Measurements from ENCODE around the gene SPIRE2. TPM values are rescaled to one million over a fixed set of nuclear protein-coding genes. Genes with fewer than 3 reads are reported as not detected.

SPIRE2 gene
- total and polyA plus RNA-seq, 2 of the 13 experiments (the other 11 are each of a cell fraction or from before 2014, with no cell fraction given) = 13.3 to 37.5 TPM

DNA sequence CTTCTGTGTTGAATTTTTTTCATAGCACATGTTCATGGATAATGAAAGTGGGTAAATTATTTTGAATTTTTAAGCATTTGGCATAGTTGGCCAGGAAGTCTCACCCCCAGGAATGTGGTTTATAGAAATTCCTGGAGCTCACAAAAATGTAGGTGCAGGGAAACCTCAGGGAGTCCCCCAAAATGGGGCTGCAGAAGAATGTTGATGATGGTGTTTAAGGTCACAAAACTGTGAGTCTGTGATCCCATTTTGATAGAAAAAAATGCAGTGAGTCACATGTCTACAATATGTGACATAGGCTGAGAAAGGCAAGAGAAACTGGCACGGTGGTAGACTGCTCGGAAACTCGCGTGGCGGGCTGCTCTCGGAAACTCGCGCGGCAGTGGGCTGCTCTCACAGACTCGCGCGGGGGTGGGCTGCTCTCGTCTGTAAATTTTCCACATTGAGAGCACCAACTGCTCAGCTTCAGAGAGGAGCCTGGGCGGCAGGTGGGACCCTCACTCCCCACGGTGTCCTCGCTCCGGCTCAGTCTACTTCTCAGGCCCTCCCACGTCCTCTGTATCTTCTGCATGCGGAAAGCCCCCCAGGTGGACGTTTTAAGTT, 71.7 kb downstream of the SPIRE2 start:
- in situ Hi-C loops (cut with HindIII; ENCODE audit: extremely low pct_ligation_motif_present, low pct_unique_long_range_greater_than_20kb) = no loop called here
- ChIA-PET CTCF (ENCODE audit: low intra/inter-chr PET ratio, low total read pairs) (no interaction called here), POLR2A (no interaction called here)
- DNase-seq (ENCODE audit: low spot score) (no peak), ATAC-seq (no peak), FAIRE-seq (no peak)
- Histone ChIP-seq H3K27me3 (ENCODE audit: control insufficient read depth in 1 of 2, insufficient read depth in 2 of 2, low read length in 2 of 2) (no peaks in the 10 kb centered on the region), H3K4me3 (replicated peaks in 1 of 3; ENCODE audit: insufficient read depth in 1 of 3, low read depth in 2 of 3, low read length in 3 of 3) (no peak overlapping the region), H4K20me1 (ENCODE audit: insufficient read depth, low read length) (no peaks in the 10 kb centered on the region; the same call in 1 of the 2 replicates), H3K4me1 (ENCODE audit: insufficient read depth, low read length) (no peaks in the 10 kb centered on the region), H3K9ac (ENCODE audit: insufficient read depth, low read depth, low read length) (no peak overlapping the region), H3K4me2 (ENCODE audit: low read depth, low read length) (no peak overlapping the region), H3K27ac (ENCODE audit: extremely low read length, insufficient read depth, low read length) (no peak overlapping the region), H3K79me2 (ENCODE audit: insufficient read depth, low read length) (no peaks in the 10 kb centered on the region), H3K9me3 (ENCODE audit: low read length) (no peaks in the 10 kb centered on the region), H3K36me3 (replicated peaks in 1 of 2; ENCODE audit: control insufficient read depth in 1 of 2, insufficient read depth in 2 of 2, low read length in 2 of 2) (peaks cover 35 to 74% of the 10 kb centered on the region in 2 experiments), H2AFZ (ENCODE audit: low read length) (no peak overlapping the region)
- no peak for TF ChIP-seq ZNF34 (CRISPR knock-in tag; IDR thresholded peaks at IDR 0.05; ENCODE audit: borderline replicate concordance)
- no peak for TF ChIP-seq ZNF639 (CRISPR knock-in tag; conservative IDR thresholded peaks at IDR 0.05)
- TF ChIP-seq ZNF143 (CRISPR knock-in tag; IDR thresholded peaks at IDR 0.05) = no peak
- TF ChIP-seq ZNF230 (CRISPR knock-in tag; IDR thresholded peaks at IDR 0.05) = no peak
- TF ChIP-seq TGIF2 (CRISPR knock-in tag; IDR thresholded peaks at IDR 0.05) = no peak
- TF ChIP-seq, protein P1, sequence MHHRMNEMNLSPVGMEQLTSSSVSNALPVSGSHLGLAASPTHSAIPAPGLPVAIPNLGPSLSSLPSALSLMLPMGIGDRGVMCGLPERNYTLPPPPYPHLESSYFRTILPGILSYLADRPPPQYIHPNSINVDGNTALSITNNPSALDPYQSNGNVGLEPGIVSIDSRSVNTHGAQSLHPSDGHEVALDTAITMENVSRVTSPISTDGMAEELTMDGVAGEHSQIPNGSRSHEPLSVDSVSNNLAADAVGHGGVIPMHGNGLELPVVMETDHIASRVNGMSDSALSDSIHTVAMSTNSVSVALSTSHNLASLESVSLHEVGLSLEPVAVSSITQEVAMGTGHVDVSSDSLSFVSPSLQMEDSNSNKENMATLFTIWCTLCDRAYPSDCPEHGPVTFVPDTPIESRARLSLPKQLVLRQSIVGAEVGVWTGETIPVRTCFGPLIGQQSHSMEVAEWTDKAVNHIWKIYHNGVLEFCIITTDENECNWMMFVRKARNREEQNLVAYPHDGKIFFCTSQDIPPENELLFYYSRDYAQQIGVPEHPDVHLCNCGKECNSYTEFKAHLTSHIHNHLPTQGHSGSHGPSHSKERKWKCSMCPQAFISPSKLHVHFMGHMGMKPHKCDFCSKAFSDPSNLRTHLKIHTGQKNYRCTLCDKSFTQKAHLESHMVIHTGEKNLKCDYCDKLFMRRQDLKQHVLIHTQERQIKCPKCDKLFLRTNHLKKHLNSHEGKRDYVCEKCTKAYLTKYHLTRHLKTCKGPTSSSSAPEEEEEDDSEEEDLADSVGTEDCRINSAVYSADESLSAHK (CRISPR knock-in tag; IDR thresholded peaks at IDR 0.05; ENCODE audit: borderline replicate concordance) = no peak
- TF ChIP-seq PHF20 (CRISPR knock-in tag; IDR thresholded peaks at IDR 0.05) = no peak
- no peak for TF ChIP-seq ZNF776 (CRISPR knock-in tag; IDR thresholded peaks at IDR 0.05)
- TF ChIP-seq, protein P2, sequence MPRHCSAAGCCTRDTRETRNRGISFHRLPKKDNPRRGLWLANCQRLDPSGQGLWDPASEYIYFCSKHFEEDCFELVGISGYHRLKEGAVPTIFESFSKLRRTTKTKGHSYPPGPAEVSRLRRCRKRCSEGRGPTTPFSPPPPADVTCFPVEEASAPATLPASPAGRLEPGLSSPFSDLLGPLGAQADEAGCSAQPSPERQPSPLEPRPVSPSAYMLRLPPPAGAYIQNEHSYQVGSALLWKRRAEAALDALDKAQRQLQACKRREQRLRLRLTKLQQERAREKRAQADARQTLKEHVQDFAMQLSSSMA (CRISPR knock-in tag; IDR thresholded peaks at IDR 0.05) = no peak
- TF ChIP-seq ZMAT3 (CRISPR knock-in tag; conservative IDR thresholded peaks at IDR 0.05) = no peak
- TF ChIP-seq, protein P3, sequence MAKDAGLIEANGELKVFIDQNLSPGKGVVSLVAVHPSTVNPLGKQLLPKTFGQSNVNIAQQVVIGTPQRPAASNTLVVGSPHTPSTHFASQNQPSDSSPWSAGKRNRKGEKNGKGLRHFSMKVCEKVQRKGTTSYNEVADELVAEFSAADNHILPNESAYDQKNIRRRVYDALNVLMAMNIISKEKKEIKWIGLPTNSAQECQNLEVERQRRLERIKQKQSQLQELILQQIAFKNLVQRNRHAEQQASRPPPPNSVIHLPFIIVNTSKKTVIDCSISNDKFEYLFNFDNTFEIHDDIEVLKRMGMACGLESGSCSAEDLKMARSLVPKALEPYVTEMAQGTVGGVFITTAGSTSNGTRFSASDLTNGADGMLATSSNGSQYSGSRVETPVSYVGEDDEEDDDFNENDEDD (CRISPR knock-in tag; IDR thresholded peaks at IDR 0.05; ENCODE audit: borderline replicate concordance) = no peak
- no peak for TF ChIP-seq ZNF460 (CRISPR knock-in tag; IDR thresholded peaks at IDR 0.05; ENCODE audit: borderline replicate concordance)
- TF ChIP-seq HMG20B (CRISPR knock-in tag; conservative IDR thresholded peaks at IDR 0.05) = no peak
- no peak for TF ChIP-seq BCL6 (CRISPR knock-in tag; IDR thresholded peaks at IDR 0.05)
- TF ChIP-seq MAFG (CRISPR knock-in tag; IDR thresholded peaks at IDR 0.05) = no peak
- TF ChIP-seq CENPX (CRISPR knock-in tag; IDR thresholded peaks at IDR 0.05) = no peak
- TF ChIP-seq, protein P4, sequence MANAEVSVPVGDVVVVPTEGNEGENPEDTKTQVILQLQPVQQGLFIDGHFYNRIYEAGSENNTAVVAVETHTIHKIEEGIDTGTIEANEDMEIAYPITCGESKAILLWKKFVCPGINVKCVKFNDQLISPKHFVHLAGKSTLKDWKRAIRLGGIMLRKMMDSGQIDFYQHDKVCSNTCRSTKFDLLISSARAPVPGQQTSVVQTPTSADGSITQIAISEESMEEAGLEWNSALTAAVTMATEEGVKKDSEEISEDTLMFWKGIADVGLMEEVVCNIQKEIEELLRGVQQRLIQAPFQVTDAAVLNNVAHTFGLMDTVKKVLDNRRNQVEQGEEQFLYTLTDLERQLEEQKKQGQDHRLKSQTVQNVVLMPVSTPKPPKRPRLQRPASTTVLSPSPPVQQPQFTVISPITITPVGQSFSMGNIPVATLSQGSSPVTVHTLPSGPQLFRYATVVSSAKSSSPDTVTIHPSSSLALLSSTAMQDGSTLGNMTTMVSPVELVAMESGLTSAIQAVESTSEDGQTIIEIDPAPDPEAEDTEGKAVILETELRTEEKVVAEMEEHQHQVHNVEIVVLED (CRISPR knock-in tag; IDR thresholded peaks at IDR 0.05; ENCODE audit: borderline replicate concordance) = no peak
- no peak for TF ChIP-seq YEATS2 (CRISPR knock-in tag; IDR thresholded peaks at IDR 0.05; ENCODE audit: borderline replicate concordance)
- no TSS peak for BruUV-seq (replicated peaks)
- 95% methylated on average over 20 of the region's 20 CpGs for WGBS (ENCODE audit: low lambda C conversion rate)
- intact Hi-C loops (cut with micrococcal nuclease; ENCODE audit: unreplicated experiment) = no loop called here

All from HepG2 (cell line).